ENCODE data around the gene HTR3A.

The HTR3A gene

GRCh38 chr11:113974741-113975470 lies at the start of gene HTR3A (continued):
- TF ChIP-seq SETDB1 (IDR thresholded peaks at IDR 0.05; ENCODE audit: insufficient read length, low read length) (no peak), ZBTB10 (tag by site-specific recombination; IDR thresholded peaks at IDR 0.05) (peak; percentile 59), ZIC2 (tag by site-specific recombination; IDR thresholded peaks at IDR 0.05) (peak; percentile 55), AEBP2 (tag by site-specific recombination; IDR thresholded peaks at IDR 0.05; ENCODE audit: borderline replicate concordance) (no peak), ZNF114 (tag by site-specific recombination; IDR thresholded peaks at IDR 0.05) (no peak), GLI4 (tag by site-specific recombination; IDR thresholded peaks at IDR 0.05) (no peak), ZSCAN16 (tag by site-specific recombination; IDR thresholded peaks at IDR 0.05) (no peak), ZNF629 (tag by site-specific recombination; IDR thresholded peaks at IDR 0.05) (peak; percentile 85), PATZ1 (tag by site-specific recombination; IDR thresholded peaks at IDR 0.05) (peak; percentile 98), ZNF266 (tag by site-specific recombination; IDR thresholded peaks at IDR 0.05; ENCODE audit: low read depth) (no peak), ZNF768 (tag by site-specific recombination; IDR thresholded peaks at IDR 0.05) (no peak), GLIS2 (tag by site-specific recombination; IDR thresholded peaks at IDR 0.05) (peak; percentile 65), ZNF530 (tag by site-specific recombination; IDR thresholded peaks at IDR 0.05; ENCODE audit: low read depth) (no peak), REST (tag by site-specific recombination; IDR thresholded peaks at IDR 0.05) (no peak), PBX3 (CRISPR knock-in tag; IDR thresholded peaks at IDR 0.05) (no peak), PRDM6 (tag by site-specific recombination; IDR thresholded peaks at IDR 0.05) (no peak), ZNF157 (tag by site-specific recombination; IDR thresholded peaks at IDR 0.05) (no peak), ZNF830 (tag by site-specific recombination; IDR thresholded peaks at IDR 0.05; ENCODE audit: low read depth) (no peak), ZNF626 (tag by site-specific recombination; IDR thresholded peaks at IDR 0.05) (no peak), ZSCAN18 (tag by site-specific recombination; IDR thresholded peaks at IDR 0.05) (no peak), ZNF426 (tag by site-specific recombination; IDR thresholded peaks at IDR 0.05) (no peak), ZNF48 (tag by site-specific recombination; IDR thresholded peaks at IDR 0.05) (no peak), ZNF639 (tag by site-specific recombination; IDR thresholded peaks at IDR 0.05) (peak; percentile 49; the same call in 1 of the 2 replicates)

All from HEK293 (cell line).